Rectal smooth muscle tissue (tissue), 1 donor: ENCODE data around the gene MYL6B.
"Not testable (repeated sequence)": the region's sequence is repeated elsewhere in the genome, so short reads cannot be mapped to it uniquely, and the experiment has no call there.

ENCODE experiments used
- H3K27ac ChIP-seq: one replicate; pipeline ENCODE4 v1.7.0; 2013; ENCODE audit warnings: low read depth, low read length, inconsistent platforms
- H3K27me3 ChIP-seq: one replicate; pipeline ENCODE4 v1.7.0; 2013; ENCODE audit warnings: low read length; ENCODE audit not compliant: control insufficient read depth, insufficient read depth
- H3K36me3 ChIP-seq: one replicate; pipeline ENCODE4 v1.7.0; 2013; ENCODE audit warnings: low read length; ENCODE audit not compliant: control insufficient read depth, insufficient read depth
- H3K4me1 ChIP-seq: one replicate; pipeline ENCODE4 v1.7.0; 2013; ENCODE audit warnings: low read length; ENCODE audit not compliant: control insufficient read depth, insufficient read depth
- H3K4me3 ChIP-seq: one replicate; pipeline ENCODE4 v1.7.0; 2013; ENCODE audit warnings: low read length
- H3K9ac ChIP-seq: one replicate; pipeline ENCODE4 v1.7.0; 2013; ENCODE audit warnings: low read length

MYL6B gene

DNA sequence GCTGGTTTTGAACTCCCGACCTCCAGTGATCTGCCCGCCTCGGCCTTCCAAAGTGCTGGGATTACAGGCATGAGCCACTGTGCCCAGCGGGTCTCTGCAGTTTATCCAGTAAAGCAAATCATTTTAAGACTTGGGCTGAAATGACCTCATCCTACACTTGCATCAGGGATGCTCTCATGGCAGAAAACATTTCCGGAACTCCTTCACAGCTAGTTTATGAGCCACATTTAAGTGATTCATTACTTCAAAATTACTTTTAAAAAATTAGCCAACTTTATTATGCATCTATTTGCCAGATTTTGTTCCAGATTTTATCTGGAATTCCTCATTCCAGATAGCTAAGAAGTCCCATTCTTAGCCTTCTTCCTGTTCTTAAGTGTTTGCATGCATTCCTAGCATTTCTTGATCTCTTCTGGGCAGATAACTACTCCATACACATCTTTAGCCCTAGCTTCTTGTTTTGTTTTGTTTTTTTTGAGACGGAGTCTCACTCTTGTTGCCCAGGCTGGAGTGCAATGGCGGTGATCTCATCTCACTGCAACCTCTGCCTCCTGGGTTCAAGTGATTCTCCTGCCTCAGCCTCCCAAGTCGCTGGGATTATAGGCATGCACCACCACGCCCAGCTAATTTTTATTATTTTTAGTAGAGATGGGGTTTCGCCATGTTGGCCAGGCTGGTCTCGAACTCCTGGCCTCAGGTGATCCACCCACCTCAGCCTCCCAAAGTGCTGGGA is 44.6 kb downstream of the MYL6B start:
- H3K4me1 ChIP-seq, H3K36me3 ChIP-seq, H3K27me3 ChIP-seq, H3K27ac ChIP-seq, H3K4me3 ChIP-seq, H3K9ac ChIP-seq: not testable (repeated sequence)

DNA sequence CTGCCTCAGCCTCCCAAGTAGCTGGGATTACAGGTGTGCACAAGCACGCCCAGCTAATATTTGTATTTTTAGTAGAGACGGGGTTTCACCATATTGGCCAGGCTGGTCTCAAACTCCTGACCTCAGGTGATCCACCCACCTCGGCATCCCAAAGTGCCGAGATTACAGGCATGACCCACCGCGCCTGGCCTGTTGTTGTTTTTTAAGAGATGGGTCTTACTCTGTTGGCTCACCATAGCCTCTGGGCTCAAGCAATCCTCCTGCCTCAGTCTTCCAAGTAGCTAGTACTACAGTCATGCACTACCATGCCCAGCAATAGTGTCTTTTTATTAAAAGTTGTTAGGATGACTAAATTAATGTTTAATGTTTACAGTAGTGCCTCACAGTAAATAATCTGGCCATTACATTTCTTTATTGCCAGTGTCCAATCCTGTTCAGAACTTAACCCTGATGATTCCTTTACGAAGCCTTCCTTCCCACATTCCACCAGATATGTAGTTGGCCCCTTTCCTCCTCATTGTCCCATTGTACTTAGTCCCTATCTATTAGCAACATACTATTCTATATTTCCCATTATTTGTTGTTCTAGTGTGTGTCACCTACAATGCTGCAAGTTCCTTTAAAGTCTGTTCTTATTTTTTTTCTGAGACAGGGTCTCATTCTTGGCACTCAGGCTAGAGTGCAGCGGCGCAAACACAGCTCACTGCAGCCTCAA is 45.7 kb downstream of the MYL6B start:
- Histone ChIP-seq H3K27ac (no peak overlapping the region), H3K36me3 (no peaks in the 10 kb centered on the region), H3K9ac (no peak overlapping the region), H3K4me3 (no peak overlapping the region), H3K4me1 (no peaks in the 10 kb centered on the region), H3K27me3 (no peaks in the 10 kb centered on the region)

DNA sequence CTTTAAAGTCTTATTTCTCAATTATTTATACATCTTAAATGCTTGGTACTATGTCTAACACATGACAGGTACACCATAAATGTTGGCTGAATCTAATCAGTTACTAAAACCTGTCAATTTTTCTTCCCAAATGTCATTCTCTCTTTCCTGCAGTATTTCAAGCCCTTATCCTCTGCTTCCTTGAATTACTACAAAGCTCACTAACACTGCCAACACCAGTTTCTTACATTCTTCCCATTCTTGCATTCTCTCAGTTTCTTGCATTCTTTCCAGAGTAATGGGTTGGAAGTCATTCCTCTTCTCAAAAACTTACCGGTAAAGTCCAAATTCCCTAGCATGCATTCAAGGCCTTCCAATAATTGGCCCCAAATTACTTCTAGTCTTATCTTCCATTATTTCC is 46.4 kb downstream of the MYL6B start:
- no peak overlapping the region for H3K9ac ChIP-seq
- H3K27ac ChIP-seq, result no peak overlapping the region
- no peaks in the 10 kb centered on the region for H3K4me1 ChIP-seq
- no peaks in the 10 kb centered on the region for H3K36me3 ChIP-seq
- H3K4me3 ChIP-seq, result no peak overlapping the region
- H3K27me3 ChIP-seq, result no peaks in the 10 kb centered on the region

DNA sequence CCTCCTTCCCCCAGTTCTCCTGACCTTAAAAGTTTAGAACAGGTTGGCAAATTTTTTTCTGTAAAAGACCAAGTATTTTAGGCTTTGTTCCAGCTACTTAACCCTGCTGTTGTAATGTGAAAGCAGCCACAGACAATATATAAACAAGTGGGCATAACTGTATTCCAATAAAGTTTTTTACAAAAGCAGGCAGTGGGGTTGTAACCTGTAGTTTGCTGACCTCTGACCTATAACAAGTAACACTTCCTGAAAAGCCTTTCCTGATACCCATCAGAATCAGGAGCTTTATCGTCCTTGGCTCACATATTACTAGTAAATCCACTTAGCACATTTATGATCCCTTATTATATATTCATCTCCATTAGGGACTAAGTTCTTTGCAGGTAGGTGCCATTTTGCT is 50.0 kb downstream of the MYL6B start:
- no peak overlapping the region for H3K4me3 ChIP-seq
- H3K27ac ChIP-seq, result no peak overlapping the region
- H3K36me3 ChIP-seq, result peaks cover 8% of the 10 kb centered on the region
- no peaks in the 10 kb centered on the region for H3K4me1 ChIP-seq
- no peak overlapping the region for H3K9ac ChIP-seq
- no peaks in the 10 kb centered on the region for H3K27me3 ChIP-seq

DNA sequence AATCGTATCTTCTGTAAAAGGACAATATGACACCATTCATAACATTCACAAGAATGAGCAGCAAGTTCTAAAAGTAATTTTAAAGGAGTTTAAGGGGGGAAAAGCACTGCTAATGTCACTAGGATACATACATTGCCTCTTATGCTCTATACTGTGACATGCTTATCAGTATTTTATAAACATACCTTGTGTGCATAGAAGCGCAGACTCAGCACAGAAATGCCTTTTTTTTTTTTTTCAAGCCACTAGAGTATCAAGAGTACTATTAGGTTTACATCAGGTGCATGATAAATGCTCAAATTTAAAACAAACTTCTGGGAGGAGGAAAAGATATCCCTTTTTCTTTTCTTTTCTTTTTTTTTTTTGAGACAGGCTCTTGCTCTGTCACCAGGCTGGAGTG is 50.5 kb downstream of the MYL6B start:
- no peaks in the 10 kb centered on the region for H3K4me1 ChIP-seq
- H3K9ac ChIP-seq, result no peak overlapping the region
- H3K27me3 ChIP-seq, result no peaks in the 10 kb centered on the region
- no peak overlapping the region for H3K27ac ChIP-seq
- H3K4me3 ChIP-seq, result no peak overlapping the region
- H3K36me3 ChIP-seq, result peaks cover 13% of the 10 kb centered on the region

DNA sequence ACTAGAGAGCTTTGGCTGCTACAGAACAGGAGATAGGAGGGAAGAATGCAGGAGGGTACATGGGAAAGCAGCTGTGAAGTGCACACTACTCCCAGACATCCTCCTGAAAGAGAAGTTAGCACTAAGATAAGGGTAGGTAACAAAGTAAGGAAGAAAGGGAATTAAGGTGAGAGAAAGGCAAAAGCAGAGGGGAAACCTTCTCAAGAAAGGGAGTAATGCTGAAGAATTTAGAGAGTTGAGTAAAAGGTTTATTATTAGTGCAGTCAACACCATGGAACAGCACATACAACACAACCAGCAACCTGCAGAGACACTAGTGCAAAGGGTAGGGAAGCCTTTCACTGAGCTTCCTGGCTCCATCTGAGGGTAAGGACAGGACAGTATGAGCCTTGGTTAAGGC is 51.9 kb downstream of the MYL6B start:
- no peaks in the 10 kb centered on the region for H3K27me3 ChIP-seq
- H3K9ac ChIP-seq, result no peak overlapping the region
- no peak overlapping the region for H3K27ac ChIP-seq
- H3K36me3 ChIP-seq, result peaks cover 17% of the 10 kb centered on the region
- H3K4me3 ChIP-seq, result no peak overlapping the region
- no peaks in the 10 kb centered on the region for H3K4me1 ChIP-seq

DNA sequence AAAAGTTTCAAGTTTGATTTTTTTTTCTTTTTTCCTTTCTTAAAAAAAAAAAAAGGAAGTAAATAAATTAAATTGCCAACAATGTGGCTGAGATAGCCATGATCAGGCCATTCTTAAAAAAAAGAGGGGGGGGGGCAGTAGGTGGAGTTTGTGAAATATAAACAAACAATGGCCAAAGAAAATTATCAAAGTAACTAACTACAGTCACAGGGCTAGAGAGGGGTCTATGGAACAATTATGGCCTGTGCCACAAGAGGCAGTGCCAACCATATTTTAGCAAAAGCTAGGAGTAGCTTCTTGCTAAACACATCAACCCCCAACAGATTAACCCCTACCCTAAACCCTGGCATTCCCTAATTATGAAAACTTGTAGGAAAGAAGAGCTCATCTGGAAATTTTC is 53.1 kb downstream of the MYL6B start:
- H3K4me1 ChIP-seq, result no peaks in the 10 kb centered on the region
- H3K4me3 ChIP-seq, result no peak overlapping the region
- peaks cover 23% of the 10 kb centered on the region for H3K36me3 ChIP-seq
- H3K9ac ChIP-seq, result no peak overlapping the region
- no peaks in the 10 kb centered on the region for H3K27me3 ChIP-seq
- H3K27ac ChIP-seq, result no peak overlapping the region

DNA sequence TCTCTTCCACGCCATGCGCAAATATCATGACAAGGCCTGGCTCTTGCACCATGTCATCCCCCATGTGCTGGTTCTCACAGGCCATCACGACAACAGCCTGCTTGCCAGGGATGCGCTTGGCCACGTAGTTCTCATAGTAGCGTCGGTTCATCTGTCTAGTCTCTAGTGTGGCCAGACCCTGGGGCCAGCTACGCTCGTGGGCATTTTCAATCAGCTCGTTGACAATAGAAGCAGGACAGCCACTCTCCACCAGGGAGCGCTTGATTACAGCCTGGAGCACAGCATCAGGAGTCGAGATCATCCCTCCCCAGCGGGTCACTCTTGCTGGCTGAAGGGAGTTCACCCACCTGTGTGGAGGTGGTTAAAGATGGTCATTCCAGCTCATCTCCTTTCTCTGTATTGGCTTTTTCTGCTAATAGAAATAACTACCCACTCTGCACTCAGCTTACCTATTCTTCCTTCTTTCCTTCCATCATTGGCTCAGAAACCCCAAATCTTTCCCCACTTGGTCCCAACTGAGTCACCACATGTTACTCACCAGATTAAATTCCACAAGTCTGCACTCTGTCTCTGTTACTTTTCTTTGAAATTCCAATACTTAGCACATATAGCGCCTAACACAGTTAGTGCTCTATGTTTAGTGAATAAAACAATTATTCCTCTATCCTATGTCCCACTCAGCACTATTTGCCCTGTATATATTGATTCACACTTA is 54.2 kb downstream of the MYL6B start:
- Histone ChIP-seq H3K9ac (no peak overlapping the region), H3K27me3 (no peaks in the 10 kb centered on the region)

More for the DNA sequence above, 54.2 kb downstream of the MYL6B start:
- Histone ChIP-seq H3K4me1 (no peaks in the 10 kb centered on the region), H3K36me3 (peaks cover 23% of the 10 kb centered on the region), H3K4me3 (no peak overlapping the region), H3K27ac (no peak overlapping the region)
